IPS DF 4.7 (cell line): ENCODE measurements around the gene GTSE1.
"Not testable (repeated sequence)": the region's sequence is repeated elsewhere in the genome, so short reads cannot be mapped to it uniquely, and the experiment has no call there.

Experiments
- DNase-seq: peaks from one replicate; pipeline ENCODE4 v3.0.0-alpha.2; 2013; ENCODE audit warnings: low spot score; ENCODE audit errors: extremely low read depth

GTSE1 gene

GRCh38 chr22:46292173-46292572 lies 4.5 kb upstream of the GTSE1 start:
- no peak for DNase-seq

DNA sequence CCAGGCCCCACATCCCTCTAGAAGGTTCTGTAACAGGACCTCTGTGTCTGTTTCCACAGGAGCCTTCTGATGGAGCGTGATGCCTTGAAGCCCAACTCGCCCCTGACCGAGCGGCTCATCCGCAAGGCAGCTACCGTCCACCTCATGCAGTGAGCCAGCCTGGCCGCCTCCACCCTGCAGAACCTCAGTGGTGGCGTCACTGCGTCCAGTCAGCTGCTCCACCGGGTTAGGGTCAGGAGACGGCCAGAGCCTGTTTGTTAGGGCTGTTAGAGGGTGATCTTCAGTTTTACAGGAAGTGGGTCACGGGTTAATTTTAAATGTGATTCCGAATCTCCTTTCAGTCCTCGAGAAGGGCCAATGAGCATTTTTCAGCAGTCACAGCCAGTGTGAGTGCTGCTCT lies 3.9 kb upstream of the GTSE1 start:
- no peak for DNase-seq

DNA sequence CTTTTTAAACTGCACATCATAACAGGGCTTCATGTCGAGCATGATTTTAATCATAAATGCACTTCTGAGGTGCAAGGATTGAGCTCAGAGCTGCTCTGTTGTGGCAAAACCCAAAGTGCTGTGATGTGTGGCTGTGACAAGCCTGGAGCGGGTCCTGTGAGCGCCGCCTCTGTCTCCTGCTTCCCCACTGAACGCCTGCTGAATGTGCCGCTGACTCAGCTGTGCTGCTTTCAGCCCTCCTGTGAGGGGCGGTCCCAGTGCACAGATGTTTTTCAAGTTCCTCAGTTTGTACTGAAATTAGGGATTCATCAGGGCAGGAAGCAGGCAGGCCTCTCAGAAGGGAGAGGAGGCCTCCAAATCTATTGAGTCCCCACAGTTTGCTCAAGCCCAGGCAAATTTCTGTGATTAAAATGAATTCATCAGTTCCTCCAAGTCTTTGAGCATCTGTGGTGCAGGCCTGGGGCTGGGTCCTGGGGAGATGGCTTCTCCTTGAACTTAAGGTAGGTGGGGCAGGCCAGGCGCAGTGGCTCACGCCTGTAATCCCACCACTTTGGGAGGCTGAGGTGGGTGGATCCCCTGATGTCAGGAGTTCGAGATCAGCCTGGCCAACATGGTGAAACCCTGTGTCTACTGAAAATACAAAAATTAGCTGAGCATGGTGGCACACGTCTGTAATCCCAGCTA lies 3.0 kb upstream of the GTSE1 start:
- no peak for DNase-seq

- DNase-seq: no peak
Measured at GRCh38 chr22:46294784-46295183, 1.9 kb upstream of the GTSE1 start.

DNA sequence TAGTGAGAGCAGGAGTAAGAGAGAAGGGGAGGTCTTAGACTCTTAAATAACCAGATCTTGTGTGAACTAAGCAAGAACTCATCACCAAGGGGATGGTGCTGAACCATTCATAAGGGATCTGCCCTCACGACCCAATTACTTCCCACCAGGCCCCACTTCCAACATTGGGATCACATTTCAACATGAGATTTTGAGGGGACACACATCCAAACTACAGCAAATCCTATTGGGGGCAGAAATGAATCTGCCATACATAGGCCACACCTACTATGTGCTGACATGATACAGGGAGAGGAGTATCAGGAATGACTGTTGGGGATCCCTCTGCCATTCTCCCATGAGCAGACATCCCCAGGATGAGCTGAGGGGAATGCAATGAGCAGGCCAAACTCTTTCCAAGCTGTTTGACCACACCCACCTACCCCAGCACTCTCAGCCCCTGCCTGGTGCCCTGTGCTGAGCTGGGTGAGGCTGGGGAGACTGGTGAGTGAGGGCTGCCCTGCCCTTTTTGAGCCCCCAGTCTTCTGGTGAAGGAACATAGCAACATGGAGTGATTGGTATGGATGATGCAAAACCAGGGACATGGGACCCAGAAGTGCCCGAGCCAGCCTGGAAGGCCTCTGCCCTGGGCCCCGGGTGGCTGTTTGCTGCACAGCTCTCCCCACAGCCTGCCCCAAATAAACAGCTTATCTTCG lies 1.2 kb upstream of the GTSE1 start:
- no peak for DNase-seq

GRCh38 chr22:46297151-46297812 lies 612 bp downstream of the GTSE1 start:
- no peak for DNase-seq

- DNase-seq: no peak
Measured at GRCh38 chr22:46299101-46299500, 2.4 kb downstream of the GTSE1 start.

DNA sequence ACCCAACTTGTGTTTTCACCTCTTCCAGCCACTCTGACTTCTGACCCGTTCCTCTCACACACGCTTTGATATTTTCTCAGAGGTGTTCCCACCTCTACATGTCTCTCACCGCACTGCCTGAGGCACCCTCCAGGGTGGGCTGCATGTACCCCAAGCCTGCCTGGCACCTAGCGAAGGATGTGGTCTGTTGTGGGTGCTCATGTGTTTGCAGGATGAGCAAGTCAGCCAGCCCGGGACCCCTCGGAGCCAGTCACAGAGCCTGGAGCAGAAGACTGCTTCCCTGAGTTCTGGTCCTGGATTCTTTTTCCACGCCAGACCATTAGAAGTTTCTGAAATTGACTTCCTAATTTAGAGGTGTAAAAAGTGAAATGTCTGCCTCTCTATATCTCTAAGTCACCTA lies 3.8 kb downstream of the GTSE1 start:
- no peak for DNase-seq

DNA sequence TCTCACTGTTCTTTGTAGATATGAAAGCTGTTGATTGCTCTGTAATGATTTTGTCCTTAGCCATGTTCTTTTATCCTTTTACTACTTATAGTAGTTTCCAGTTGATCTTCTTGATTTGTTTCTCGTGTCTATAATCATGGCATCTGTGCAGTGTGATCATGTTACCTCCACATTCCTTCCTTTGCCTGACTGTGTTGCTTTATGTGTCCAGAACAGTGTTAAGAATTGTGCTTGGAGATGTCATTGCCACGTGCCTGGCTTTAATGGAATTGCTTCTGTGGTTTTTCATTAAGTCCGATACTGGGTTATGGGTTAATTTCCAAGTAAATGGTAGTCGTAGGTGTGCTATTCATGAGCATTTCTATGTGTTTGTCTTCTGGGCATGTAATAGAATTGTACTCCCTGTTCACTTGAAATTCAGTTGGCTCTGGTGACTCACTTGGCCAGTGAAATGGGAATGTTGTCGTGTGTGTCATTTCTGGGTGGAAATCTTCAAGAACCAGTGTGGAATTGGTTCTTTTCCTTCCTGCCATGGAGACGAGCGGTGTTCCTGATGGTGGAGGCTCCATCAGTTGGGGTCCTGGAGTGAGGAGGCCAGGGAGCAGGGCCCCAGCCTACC lies 6.8 kb downstream of the GTSE1 start:
- DNase-seq: no peak

- no peak for DNase-seq
Measured at GRCh38 chr22:46308283-46308988, 11.8 kb downstream of the GTSE1 start.

DNA sequence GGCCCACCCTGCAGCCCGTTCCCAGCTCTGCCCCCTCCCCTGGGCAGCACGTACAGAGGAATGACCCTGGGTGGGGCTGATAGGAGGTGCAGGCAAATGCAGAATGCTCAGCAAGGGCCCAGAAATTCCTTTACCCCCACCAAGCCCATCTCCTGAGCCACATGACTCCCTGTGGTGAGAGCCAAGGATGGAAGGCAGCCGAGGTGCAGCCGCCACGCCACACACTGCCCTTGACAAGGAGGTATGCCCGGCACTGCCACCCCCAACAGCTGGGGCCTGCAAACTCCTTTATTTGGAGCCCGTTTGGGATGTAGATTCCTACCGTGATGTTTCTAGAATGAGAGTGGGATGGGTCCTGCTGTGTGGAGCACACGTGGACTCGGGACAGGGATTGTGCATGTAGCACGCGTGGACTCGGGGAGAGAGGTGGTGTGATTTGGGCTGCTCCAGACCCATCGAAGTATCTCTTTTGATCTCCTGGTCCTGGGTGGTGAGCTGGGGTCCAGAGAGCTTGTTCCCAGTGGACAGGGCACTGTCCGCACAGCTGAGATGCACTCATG lies 12.9 kb downstream of the GTSE1 start:
- DNase-seq: no peak

GRCh38 chr22:46312056-46312455 lies 15.4 kb downstream of the GTSE1 start:
- no peak for DNase-seq

GRCh38 chr22:46312848-46313247 lies 16.2 kb downstream of the GTSE1 start:
- DNase-seq: not testable (repeated sequence)

DNA sequence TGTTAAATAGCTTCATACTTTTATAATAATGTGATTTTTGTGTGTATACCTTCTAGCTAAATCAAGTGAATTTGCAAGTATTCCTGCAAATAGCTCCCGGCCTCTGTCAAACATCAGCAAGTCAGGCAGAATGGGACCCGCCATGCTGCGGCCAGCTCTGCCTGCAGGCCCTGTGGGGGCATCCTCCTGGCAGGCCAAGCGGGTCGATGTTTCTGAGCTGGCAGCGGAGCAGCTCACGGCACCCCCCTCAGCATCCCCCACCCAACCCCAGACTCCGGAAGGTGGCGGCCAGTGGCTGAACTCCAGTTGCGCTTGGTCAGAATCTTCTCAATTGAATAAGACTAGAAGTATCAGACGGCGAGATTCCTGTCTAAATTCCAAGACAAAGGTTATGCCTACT lies 19.3 kb downstream of the GTSE1 start:
- DNase-seq: no peak

DNA sequence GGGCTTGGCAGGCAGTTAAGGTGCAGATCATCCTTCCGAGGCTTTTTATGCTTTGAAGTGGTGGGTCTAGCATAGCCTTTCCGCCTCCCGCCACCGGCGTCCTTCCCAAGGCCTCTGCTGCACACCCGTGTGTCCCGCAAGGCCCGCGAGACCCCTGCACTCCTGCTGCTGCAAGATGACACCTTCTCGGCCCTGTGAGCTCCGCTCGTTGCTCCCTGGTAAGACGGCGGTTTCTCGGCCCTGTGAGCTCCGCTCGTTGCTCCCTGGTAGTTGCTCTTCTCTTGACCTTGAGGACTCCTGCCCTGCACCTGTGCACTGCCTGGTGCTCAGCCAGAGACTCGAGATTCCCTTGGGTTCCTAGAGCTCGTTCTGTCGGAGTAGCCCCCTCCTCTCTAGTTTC lies 21.0 kb downstream of the GTSE1 start:
- no peak for DNase-seq

DNA sequence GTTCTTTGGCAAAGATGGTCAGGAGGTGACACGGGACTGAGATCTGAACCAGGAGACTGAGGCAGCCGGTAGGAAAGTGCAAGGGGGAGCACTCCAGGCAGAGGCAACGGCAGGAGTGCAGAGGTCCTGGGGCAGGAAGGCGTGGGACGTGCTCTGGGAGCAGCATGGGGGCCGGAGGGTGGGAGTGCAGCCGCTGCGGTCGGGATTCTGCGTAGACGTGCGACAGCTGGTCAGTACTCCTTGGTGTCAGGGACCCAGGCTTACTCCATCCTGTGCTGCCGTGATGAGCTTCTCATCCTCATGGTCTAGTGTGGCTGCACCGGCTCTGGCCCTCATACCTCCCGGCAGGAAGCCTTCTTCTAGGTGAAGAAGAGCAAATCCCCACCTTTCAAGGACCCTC lies 21.9 kb downstream of the GTSE1 start:
- DNase-seq: no peak

DNA sequence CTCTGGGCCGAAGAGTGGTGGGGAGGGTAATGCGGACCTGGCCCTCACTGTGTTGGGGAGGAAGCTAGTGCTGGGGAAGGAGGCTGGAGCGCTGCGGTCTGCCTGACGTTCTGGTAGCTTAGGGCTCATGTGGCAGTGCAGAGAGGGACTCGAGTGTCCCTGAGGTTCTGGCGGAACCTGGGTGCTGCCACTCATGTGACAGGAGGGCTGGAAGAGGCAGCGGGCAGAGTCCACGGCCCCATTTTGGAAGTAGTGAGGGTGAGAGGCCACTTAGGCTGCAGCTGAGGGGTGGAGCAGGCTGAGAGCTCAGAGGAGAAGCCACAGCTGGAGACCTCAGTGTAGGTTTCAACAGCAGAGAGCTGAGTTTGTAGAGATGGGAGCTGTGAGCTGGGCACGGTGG lies 22.6 kb downstream of the GTSE1 start:
- no peak for DNase-seq

GRCh38 chr22:46320166-46320710 lies 23.6 kb downstream of the GTSE1 start:
- DNase-seq: no peak

DNA sequence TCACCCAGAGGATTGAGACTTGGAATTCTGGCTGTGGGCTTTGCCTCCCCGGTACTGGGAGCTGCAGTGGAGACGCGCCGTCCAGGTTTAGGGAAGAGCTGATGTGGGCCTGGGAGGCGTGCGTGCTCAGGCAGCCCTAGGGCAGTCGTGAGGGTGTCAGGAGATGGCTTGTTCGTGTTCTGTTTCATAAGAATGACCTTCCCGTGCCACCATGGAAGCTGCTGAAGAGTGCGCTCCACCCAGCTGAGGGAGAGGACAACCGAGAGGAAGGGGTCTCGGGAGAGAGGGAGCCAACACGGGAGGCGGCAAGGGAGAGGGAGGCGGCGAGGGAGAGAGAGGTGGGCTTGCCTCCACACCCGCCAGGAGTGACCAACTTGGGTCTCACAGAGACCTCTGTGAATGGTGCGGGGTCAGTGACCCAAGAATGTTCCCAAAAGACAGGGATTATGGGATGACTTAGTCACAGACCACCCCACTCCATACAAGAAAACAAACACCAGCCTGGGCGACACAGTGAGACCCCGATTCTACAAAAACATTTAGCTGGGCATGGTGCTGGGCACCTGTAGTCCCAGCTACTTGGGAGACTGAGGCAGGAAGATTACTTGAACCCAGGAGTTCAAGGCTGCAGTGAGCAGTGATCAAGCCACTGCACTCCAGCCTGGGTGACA lies 24.2 kb downstream of the GTSE1 start:
- DNase-seq: no peak

GRCh38 chr22:46322711-46323110 lies 26.0 kb downstream of the GTSE1 start:
- no peak for DNase-seq
